ENCODE results near the gene KTN1.

Gene KTN1

GRCh38 chr14:55610713-55611370, 30.8 kb downstream of the KTN1 start:
- DNase-seq: no peak

GRCh38 chr14:55611859-55612258, 31.9 kb downstream of the KTN1 start:
- DNase-seq: no peak

- DNase-seq: no peak
Observed at GRCh38 chr14:55614304-55614703, 34.3 kb downstream of the KTN1 start.

- DNase-seq: no peak
Observed at GRCh38 chr14:55620277-55620676, 40.3 kb downstream of the KTN1 start.

GRCh38 chr14:55620981-55621380, 41.0 kb downstream of the KTN1 start:
- DNase-seq: no peak

- no peak for DNase-seq
Observed at GRCh38 chr14:55621391-55621790, 41.4 kb downstream of the KTN1 start.

GRCh38 chr14:55624913-55625312, 44.9 kb downstream of the KTN1 start:
- DNase-seq: no peak

- DNase-seq: no peak
Observed at GRCh38 chr14:55625481-55625880, 45.5 kb downstream of the KTN1 start.

GRCh38 chr14:55626131-55626530, 46.1 kb downstream of the KTN1 start:
- DNase-seq: no peak

GRCh38 chr14:55628426-55628825, 48.4 kb downstream of the KTN1 start:
- DNase-seq: no peak

- DNase-seq: no peak
Observed at GRCh38 chr14:55638665-55639064, 58.7 kb downstream of the KTN1 start.

GRCh38 chr14:55641290-55641689, 61.3 kb downstream of the KTN1 start:
- DNase-seq: no peak

GRCh38 chr14:55641954-55642353, 61.9 kb downstream of the KTN1 start:
- DNase-seq: no peak

GRCh38 chr14:55645145-55645544, 65.1 kb downstream of the KTN1 start:
- no peak for DNase-seq

- no peak for DNase-seq
Observed at GRCh38 chr14:55645845-55646832, 66.1 kb downstream of the KTN1 start.

- DNase-seq: peak; percentile 28
Observed at GRCh38 chr14:55650992-55651391, 71.0 kb downstream of the KTN1 start.

GRCh38 chr14:55654243-55654642, 74.2 kb downstream of the KTN1 start:
- DNase-seq: no peak

- DNase-seq: no peak
Observed at GRCh38 chr14:55661029-55661428, 81.0 kb downstream of the KTN1 start.

GRCh38 chr14:55662752-55663151, 82.7 kb downstream of the KTN1 start:
- DNase-seq: no peak

GRCh38 chr14:55665067-55665675, 85.2 kb downstream of the KTN1 start:
- peak; percentile 64 for DNase-seq

GRCh38 chr14:55667801-55668200, 87.8 kb downstream of the KTN1 start:
- no peak for DNase-seq

GRCh38 chr14:55671641-55672040, 91.6 kb downstream of the KTN1 start:
- DNase-seq: no peak

GRCh38 chr14:55673048-55673447, 93.0 kb downstream of the KTN1 start:
- DNase-seq: no peak

GRCh38 chr14:55681096-55681495, 101.1 kb downstream of the KTN1 start:
- DNase-seq: no peak

Data from activated CD4-positive, alpha-beta T cell treated with anti-CD3 and anti-CD28 coated beads, Interleukin-2, Interleukin-6, amounts not matched to agents 100 ng/mL and 50 ng/mL, durations not matched to agents 16 hours and 8 hours (primary cell).